CD14-positive monocyte (primary cell): Measurements from ENCODE around the gene KHDC4. TPM values are rescaled to one million over a fixed set of nuclear protein-coding genes. Genes with fewer than 3 reads are reported as not detected.
A peak's percentile ranks its signal among the peaks of the same experiment; 100 is the strongest.

Source experiments
- DNase-seq, 3 donors: peaks; one replicate each; pipeline ENCODE4 v3.0.0-alpha.2; 2011 to 2022
- H2AFZ ChIP-seq: 2 replicates; pipeline ENCODE4 v1.6.0; 2012; ENCODE audit warnings: mild to moderate bottlenecking, low read depth, low read length, inconsistent platforms; ENCODE audit not compliant: insufficient read depth, poor library complexity, severe bottlenecking
- H3K27ac ChIP-seq, 2 donors: 1 replicate in 1 of 2; 2 replicates in 1 of 2; pipeline ENCODE4 v1.5.1; 2012 to 2013; ENCODE audit warnings: low read length in 2 of 2, control low read depth in 1 of 2, inconsistent platforms in 1 of 2, low read depth in 1 of 2, mild to moderate bottlenecking in 1 of 2
- H3K27me3 ChIP-seq, 2 donors: one replicate each; pipeline versions ENCODE4 v1.6.0 to v1.6.1; 2011 to 2013; ENCODE audit warnings: low read length in 2 of 2; ENCODE audit not compliant: control insufficient read depth in 2 of 2, insufficient read depth in 2 of 2
- H3K36me3 ChIP-seq, 2 donors: replicated peaks in 1 of 2; 1 replicate in 1 of 2; 2 replicates in 1 of 2; pipeline versions ENCODE4 v1.5.1 to v1.6.1; 2012 to 2013; ENCODE audit warnings: low read length in 2 of 2, control low read depth in 1 of 2, inconsistent platforms in 1 of 2, mild to moderate bottlenecking in 1 of 2; ENCODE audit not compliant: insufficient read depth in 2 of 2, control insufficient read depth in 1 of 2
- H3K4me1 ChIP-seq, 2 donors: 1 replicate in 1 of 2; 2 replicates in 1 of 2; pipeline versions ENCODE4 v1.5.1 to v1.6.1; 2012 to 2013; ENCODE audit warnings: low read length in 2 of 2, control low read depth in 1 of 2, inconsistent platforms in 1 of 2, mild to moderate bottlenecking in 1 of 2, moderate library complexity in 1 of 2; ENCODE audit not compliant: insufficient read depth in 2 of 2, control insufficient read depth in 1 of 2
- H3K4me2 ChIP-seq: replicated peaks from 2 replicates; pipeline ENCODE3; 2012; ENCODE audit warnings: low read length, moderate library complexity, mild to moderate bottlenecking; ENCODE audit not compliant: poor library complexity, severe bottlenecking; ENCODE audit errors: extremely low read depth
- H3K4me3 ChIP-seq, 3 experiments: fragments of 200-600 bp in 1 of 3; sonication (generic) in 1 of 3; replicated peaks in 1 of 3; 1 replicate in 2 of 3; 2 replicates in 1 of 3; pipeline ENCODE4 v1.5.1; 2011 to 2013; ENCODE audit warnings: low read length in 3 of 3, mild to moderate bottlenecking in 3 of 3, control low read depth in 2 of 3, low read depth in 2 of 3, inconsistent platforms in 1 of 3, moderate library complexity in 1 of 3
- H3K79me2 ChIP-seq: 2 replicates; pipeline ENCODE4 v1.6.0; 2012; ENCODE audit warnings: mild to moderate bottlenecking, control low read depth, inconsistent platforms, low read length, moderate library complexity; ENCODE audit not compliant: insufficient read depth
- H3K9ac ChIP-seq: 2 replicates; pipeline ENCODE4 v1.6.0; 2017; ENCODE audit warnings: low read length, mild to moderate bottlenecking; ENCODE audit not compliant: insufficient read depth, poor library complexity, severe bottlenecking
- H3K9me3 ChIP-seq, 2 donors: replicated peaks in 1 of 2; 1 replicate in 1 of 2; 2 replicates in 1 of 2; pipeline versions ENCODE4 v1.5.1 to v1.6.1; 2012 to 2013; ENCODE audit warnings: low read length in 2 of 2, control low read depth in 1 of 2; ENCODE audit not compliant: control insufficient read depth in 1 of 2, insufficient read depth in 1 of 2
- H4K20me1 ChIP-seq: 2 replicates; pipeline ENCODE4 v1.6.0; 2012; ENCODE audit warnings: mild to moderate bottlenecking, low read length, control low read depth, moderate library complexity; ENCODE audit not compliant: insufficient read depth
- H3K27ac Mint-ChIP-seq, 7 donors: one replicate each; pipeline ENCODE4 v1.8.0; 2020; ENCODE audit warnings: mild to moderate bottlenecking in 7 of 7, mixed read lengths in 7 of 7, moderate library complexity in 6 of 7, inconsistent platforms in 2 of 7
- H3K27me3 Mint-ChIP-seq, 3 donors: one replicate each; pipeline ENCODE4 v1.8.0; 2021 to 2022; ENCODE audit warnings: low read depth in 3 of 3, mild to moderate bottlenecking in 3 of 3, mixed read lengths in 3 of 3, moderate library complexity in 3 of 3, inconsistent platforms in 1 of 3
- H3K36me3 Mint-ChIP-seq, 2 donors: one replicate each; pipeline ENCODE4 v1.8.0; 2020; ENCODE audit warnings: mixed read lengths in 2 of 2, inconsistent platforms in 1 of 2, mild to moderate bottlenecking in 1 of 2
- H3K4me1 Mint-ChIP-seq: one replicate; pipeline ENCODE4 v1.8.0; 2020; ENCODE audit warnings: mild to moderate bottlenecking, mixed read lengths
- H3K4me3 Mint-ChIP-seq, 2 donors: one replicate each; pipeline ENCODE4 v1.8.0; 2020; ENCODE audit warnings: mild to moderate bottlenecking in 2 of 2, mixed read lengths in 2 of 2, moderate library complexity in 1 of 2
- H3K9me3 Mint-ChIP-seq, 7 donors: one replicate each; pipeline ENCODE4 v1.8.0; 2020 to 2022; ENCODE audit warnings: mixed read lengths in 7 of 7, mild to moderate bottlenecking in 6 of 7, moderate library complexity in 6 of 7, inconsistent platforms in 2 of 7
- WGBS: methylation state at CpG from one replicate; pipeline ENCODE4 v1.1.5; 2013; ENCODE audit warnings: missing lambda C conversion rate; ENCODE audit not compliant: insufficient coverage; 5-methylcytosine and 5-hydroxymethylcytosine counted together
- intact Hi-C, 2 donors: fragments of 100-400 bp; cut with micrococcal nuclease; formaldehyde crosslinking; loops; one replicate each; pipeline versions ENCODE4 v1.15.0 to v1.15.1; 2023
- polyA plus RNA-seq, 3 donors: library from polyadenylated mRNA; depleted of rRNA in 1 of 3; unstranded in 2 of 3; stranded (reverse) in 1 of 3; fragments of 300-500 nt in 2 of 3; fragments of >200 nt in 1 of 3; fragmentation: Illumina TruSeq in 2 of 3; gene quantifications; 1 replicate in 2 of 3; 2 replicates in 1 of 3; pipeline ENCODE4 v1.2.3, GENCODE V29; 2012 to 2021
- TF ChIP-seq, protein P1 (sequence below): fragments of 200-600 bp; IDR thresholded peaks from one replicate; pipeline ENCODE4 v1.8.0; 2022; ENCODE audit warnings: antibody characterized with exemption, mild to moderate bottlenecking

Gene KHDC4
- polyA plus RNA-seq, 3 donors, result 3.4 to 22.0 (median 3.5) TPM

GRCh38 chr1:155947292-155947691 is 13.1 kb upstream of the KHDC4 start:
- no peak for DNase-seq
- Histone ChIP-seq H3K27ac (peak overlapping the region; percentile 75 to 81), H2AFZ (no peak overlapping the region), H3K4me2 (no peak overlapping the region), H3K79me2 (peaks cover 49% of the 10 kb centered on the region), H3K36me3 (peaks cover 56 to 57% of the 10 kb centered on the region in 2 donors), H3K27me3 (no peaks in the 10 kb centered on the region), H3K4me1 (peaks cover 70 to 81% of the 10 kb centered on the region in 2 donors), H3K4me3 (no peak overlapping the region), H3K9ac (no peak overlapping the region), H3K9me3 (no peaks in the 10 kb centered on the region), H4K20me1 (peaks cover 42% of the 10 kb centered on the region)
- peak overlapping the region; percentile 85 to 97 (median 94) for H3K27ac Mint-ChIP-seq
- no peak overlapping the region for H3K4me3 Mint-ChIP-seq
- H3K9me3 Mint-ChIP-seq, result peaks cover 0 to 3% (median 0%) of the 10 kb centered on the region in 7 donors
- peaks cover 0 to 2% (median 0%) of the 10 kb centered on the region in 3 donors for H3K27me3 Mint-ChIP-seq
- intact Hi-C loops, result loop anchor here in 1 of 2 donors (2.0 kb wide), 1 partner anchor 14 kb away; no protein-coding TSS in a partner anchor
- H3K36me3 Mint-ChIP-seq, result peaks cover 66 to 85% of the 10 kb centered on the region in 2 donors
- TF ChIP-seq, protein P1, sequence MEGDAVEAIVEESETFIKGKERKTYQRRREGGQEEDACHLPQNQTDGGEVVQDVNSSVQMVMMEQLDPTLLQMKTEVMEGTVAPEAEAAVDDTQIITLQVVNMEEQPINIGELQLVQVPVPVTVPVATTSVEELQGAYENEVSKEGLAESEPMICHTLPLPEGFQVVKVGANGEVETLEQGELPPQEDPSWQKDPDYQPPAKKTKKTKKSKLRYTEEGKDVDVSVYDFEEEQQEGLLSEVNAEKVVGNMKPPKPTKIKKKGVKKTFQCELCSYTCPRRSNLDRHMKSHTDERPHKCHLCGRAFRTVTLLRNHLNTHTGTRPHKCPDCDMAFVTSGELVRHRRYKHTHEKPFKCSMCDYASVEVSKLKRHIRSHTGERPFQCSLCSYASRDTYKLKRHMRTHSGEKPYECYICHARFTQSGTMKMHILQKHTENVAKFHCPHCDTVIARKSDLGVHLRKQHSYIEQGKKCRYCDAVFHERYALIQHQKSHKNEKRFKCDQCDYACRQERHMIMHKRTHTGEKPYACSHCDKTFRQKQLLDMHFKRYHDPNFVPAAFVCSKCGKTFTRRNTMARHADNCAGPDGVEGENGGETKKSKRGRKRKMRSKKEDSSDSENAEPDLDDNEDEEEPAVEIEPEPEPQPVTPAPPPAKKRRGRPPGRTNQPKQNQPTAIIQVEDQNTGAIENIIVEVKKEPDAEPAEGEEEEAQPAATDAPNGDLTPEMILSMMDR, result no peak
- peaks cover 66% of the 10 kb centered on the region for H3K4me1 Mint-ChIP-seq
- WGBS, result 88% methylated on average over 3 of the region's 4 CpGs

- peaks cover 60 to 79% of the 10 kb centered on the region in 2 donors for H3K36me3 Mint-ChIP-seq
- peak overlapping the region in 1 of 2 donors; percentile 64 for H3K4me3 Mint-ChIP-seq
- TF ChIP-seq, protein P1, result no peak
- Histone ChIP-seq H4K20me1 (peaks cover 36% of the 10 kb centered on the region), H3K79me2 (peaks cover 44% of the 10 kb centered on the region), H3K4me1 (peaks cover 76 to 83% of the 10 kb centered on the region in 2 donors), H3K4me3 (peak overlapping the region in 1 of 3 experiments; percentile 59), H3K27ac (peak overlapping the region; percentile 75 to 81), H3K9ac (no peak overlapping the region), H3K27me3 (no peaks in the 10 kb centered on the region), H3K36me3 (peaks cover 50 to 51% of the 10 kb centered on the region in 2 donors), H3K4me2 (peak overlapping the region; percentile 67), H3K9me3 (no peaks in the 10 kb centered on the region), H2AFZ (no peak overlapping the region)
- DNase-seq, result no peak
- intact Hi-C loops, result loop anchor here in 1 of 2 donors (2.0 kb wide), 1 partner anchor 14 kb away; no protein-coding TSS in a partner anchor
- peaks cover 0 to 3% (median 0%) of the 10 kb centered on the region in 7 donors for H3K9me3 Mint-ChIP-seq
- H3K4me1 Mint-ChIP-seq, result peaks cover 71% of the 10 kb centered on the region
- H3K27me3 Mint-ChIP-seq, result peaks cover 0 to 2% (median 0%) of the 10 kb centered on the region in 3 donors
- WGBS, result 0% methylated on average over 1 of the region's 8 CpGs
- peak overlapping the region; percentile 85 to 97 (median 94) for H3K27ac Mint-ChIP-seq
Measured at GRCh38 chr1:155946633-155947219, 12.5 kb upstream of the KHDC4 start.
